Measurements from ENCODE around the gene ATRNL1.

The ATRNL1 gene

DNA sequence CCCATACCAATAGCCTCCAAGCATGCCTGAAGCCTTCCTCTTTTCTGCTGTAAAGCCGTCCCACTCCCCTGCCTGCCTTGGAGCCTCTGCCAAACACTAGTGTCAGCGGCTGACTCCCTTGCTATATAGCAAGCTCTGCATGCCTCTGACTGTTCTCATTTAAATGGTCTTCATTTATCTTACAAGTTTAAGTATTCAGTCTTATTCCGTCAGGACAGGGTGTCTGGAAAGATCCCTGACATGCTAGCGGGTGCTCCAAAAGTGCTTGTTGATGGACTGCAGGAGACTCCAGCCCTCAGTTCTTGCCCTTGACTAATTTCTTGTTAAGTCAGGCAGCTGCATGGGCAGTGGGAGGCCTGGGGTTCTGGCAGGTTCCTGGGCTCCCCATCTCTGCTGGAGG is 881.2 kb downstream of the ATRNL1 start:
- Histone ChIP-seq H3K4me3 (ENCODE audit: insufficient read length, low read depth) (no peak overlapping the region), H3K27me3 (ENCODE audit: insufficient read depth, insufficient read length) (no peaks in the 10 kb centered on the region), H3K36me3 (ENCODE audit: insufficient read depth, insufficient read length, low read length) (no peaks in the 10 kb centered on the region), H3K9ac (ENCODE audit: insufficient read length, low read depth) (no peak overlapping the region), H3K4me1 (ENCODE audit: insufficient read depth, insufficient read length) (no peaks in the 10 kb centered on the region), H3K9me3 (ENCODE audit: insufficient read depth, low read length) (no peaks in the 10 kb centered on the region)
- DNase-seq (ENCODE audit: low read depth, low spot score): no peak
- TF ChIP-seq ZNF274 (IDR thresholded peaks at IDR 0.05; ENCODE audit: low read depth, low read length) (no peak), SUZ12 (IDR thresholded peaks at IDR 0.05; ENCODE audit: extremely low read depth, insufficient read depth, insufficient read length) (no peak), YY1 (IDR thresholded peaks at IDR 0.05; ENCODE audit: insufficient read depth, insufficient read length) (no peak)

DNA sequence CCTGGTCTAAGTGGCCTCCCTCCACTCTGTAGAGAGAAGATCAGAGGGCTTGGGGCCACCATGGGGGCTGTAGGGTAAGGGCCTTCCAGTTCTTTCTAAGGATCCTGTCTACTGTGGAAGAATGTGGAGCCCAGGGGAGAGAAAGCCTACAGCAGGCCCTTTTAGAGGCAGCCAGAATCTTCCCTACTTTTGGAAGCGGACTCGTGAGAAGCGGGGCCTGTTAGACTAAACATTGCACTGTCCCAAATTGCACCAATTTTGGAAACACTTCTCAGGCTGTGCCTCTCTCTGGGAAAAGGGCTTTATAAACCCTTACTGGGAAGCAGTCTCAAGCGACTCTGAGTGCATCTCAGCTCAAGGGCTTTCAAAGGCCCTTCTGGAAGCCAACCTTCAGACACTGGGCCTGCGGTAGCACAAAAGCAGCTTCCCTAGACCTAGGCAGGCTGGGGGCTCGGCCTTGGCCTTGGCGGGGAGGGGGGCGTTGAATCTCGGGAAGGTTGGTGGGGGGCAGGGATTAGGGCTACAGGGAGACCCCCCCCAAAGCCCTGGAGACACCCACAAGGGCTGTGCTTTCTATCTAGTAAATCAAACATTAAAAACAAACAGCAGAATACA is 881.8 kb downstream of the ATRNL1 start:
- no peaks in the 10 kb centered on the region for H3K36me3 ChIP-seq (ENCODE audit: insufficient read depth, insufficient read length, low read length)
- H3K9me3 ChIP-seq (ENCODE audit: insufficient read depth, low read length): no peaks in the 10 kb centered on the region
- no peak overlapping the region for H3K4me3 ChIP-seq (ENCODE audit: insufficient read length, low read depth)
- no peak for DNase-seq (ENCODE audit: low read depth, low spot score)
- no peak overlapping the region for H3K9ac ChIP-seq (ENCODE audit: insufficient read length, low read depth)
- H3K4me1 ChIP-seq (ENCODE audit: insufficient read depth, insufficient read length): no peaks in the 10 kb centered on the region
- no peaks in the 10 kb centered on the region for H3K27me3 ChIP-seq (ENCODE audit: insufficient read depth, insufficient read length)
- no peak for TF ChIP-seq YY1 (IDR thresholded peaks at IDR 0.05; ENCODE audit: insufficient read depth, insufficient read length)
- TF ChIP-seq ZNF274 (IDR thresholded peaks at IDR 0.05; ENCODE audit: low read depth, low read length): no peak
- no peak for TF ChIP-seq SUZ12 (IDR thresholded peaks at IDR 0.05; ENCODE audit: extremely low read depth, insufficient read depth, insufficient read length)

DNA sequence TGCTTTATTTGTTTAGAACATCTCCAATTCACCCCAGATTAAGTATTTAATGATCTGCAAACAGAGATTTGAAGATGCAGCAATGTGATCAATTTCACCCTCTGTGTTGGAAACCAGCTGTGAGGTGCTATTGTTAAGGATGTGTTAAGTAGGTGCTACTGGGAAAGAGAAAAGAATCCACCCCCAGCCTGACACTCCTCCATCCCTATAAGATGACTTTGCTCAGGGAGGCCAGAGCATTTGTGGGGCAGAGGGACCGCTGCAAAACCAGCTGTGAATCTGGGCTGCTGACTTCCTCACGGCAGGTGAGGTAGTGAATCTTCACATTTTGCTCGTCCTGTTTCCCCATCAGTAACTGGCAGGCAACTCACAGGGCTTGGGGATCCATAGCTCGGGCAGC is 882.3 kb downstream of the ATRNL1 start:
- TF ChIP-seq ZNF274 (IDR thresholded peaks at IDR 0.05; ENCODE audit: low read depth, low read length): no peak
- H3K4me3 ChIP-seq (ENCODE audit: insufficient read length, low read depth): no peak overlapping the region
- H3K9ac ChIP-seq (ENCODE audit: insufficient read length, low read depth): no peak overlapping the region
- H3K36me3 ChIP-seq (ENCODE audit: insufficient read depth, insufficient read length, low read length): no peaks in the 10 kb centered on the region
- no peaks in the 10 kb centered on the region for H3K4me1 ChIP-seq (ENCODE audit: insufficient read depth, insufficient read length)
- no peaks in the 10 kb centered on the region for H3K27me3 ChIP-seq (ENCODE audit: insufficient read depth, insufficient read length)
- peak; percentile 18 for DNase-seq (ENCODE audit: low read depth, low spot score)
- no peaks in the 10 kb centered on the region for H3K9me3 ChIP-seq (ENCODE audit: insufficient read depth, low read length)

DNA sequence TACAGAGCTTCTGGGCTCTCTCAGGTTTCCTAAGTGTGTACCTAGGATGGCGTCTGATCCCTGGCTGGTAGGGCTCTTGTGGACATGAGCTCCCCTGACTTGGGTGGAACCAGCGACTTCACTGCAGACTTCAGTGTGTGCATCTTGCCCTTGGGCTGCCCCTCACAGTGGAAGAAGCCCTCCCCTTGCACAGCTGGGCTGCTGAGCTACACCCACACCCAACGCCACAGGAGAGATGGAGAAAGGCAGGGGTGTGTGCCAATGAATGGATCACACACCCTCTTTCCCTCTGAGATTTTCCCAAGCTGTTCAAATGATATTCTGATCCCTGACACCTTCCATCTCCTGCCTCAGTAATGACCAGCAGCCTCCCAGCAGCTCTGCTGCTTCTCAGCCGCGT is 883.2 kb downstream of the ATRNL1 start:
- H3K27me3 ChIP-seq (ENCODE audit: insufficient read depth, insufficient read length): no peaks in the 10 kb centered on the region
- H3K9ac ChIP-seq (ENCODE audit: insufficient read length, low read depth): no peak overlapping the region
- H3K4me1 ChIP-seq (ENCODE audit: insufficient read depth, insufficient read length): no peaks in the 10 kb centered on the region
- no peaks in the 10 kb centered on the region for H3K36me3 ChIP-seq (ENCODE audit: insufficient read depth, insufficient read length, low read length)
- no peaks in the 10 kb centered on the region for H3K9me3 ChIP-seq (ENCODE audit: insufficient read depth, low read length)
- TF ChIP-seq SUZ12 (IDR thresholded peaks at IDR 0.05; ENCODE audit: extremely low read depth, insufficient read depth, insufficient read length) (no peak), ZNF274 (IDR thresholded peaks at IDR 0.05; ENCODE audit: low read depth, low read length) (no peak), YY1 (IDR thresholded peaks at IDR 0.05; ENCODE audit: insufficient read depth, insufficient read length) (no peak)
- DNase-seq (ENCODE audit: low read depth, low spot score): no peak
- no peak overlapping the region for H3K4me3 ChIP-seq (ENCODE audit: insufficient read length, low read depth)

DNA sequence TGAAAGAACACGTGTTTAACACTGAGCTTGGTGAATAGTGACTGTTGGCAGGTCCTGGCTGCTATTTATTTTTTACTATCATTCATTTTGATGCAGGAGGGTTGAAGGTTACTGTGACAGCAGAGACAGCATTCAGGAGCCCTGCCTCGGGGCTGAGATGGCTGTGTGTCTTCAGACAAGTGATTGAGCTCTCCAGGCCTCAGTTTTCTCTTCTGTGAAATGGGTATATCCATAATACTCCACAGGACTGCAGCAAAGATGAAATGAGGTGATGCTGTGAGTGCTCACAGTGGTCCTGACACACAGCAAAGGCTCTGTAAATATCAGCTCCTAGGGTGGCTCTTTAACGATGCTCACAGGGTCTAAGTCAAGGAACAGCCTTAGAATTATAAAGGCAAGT is 884.7 kb downstream of the ATRNL1 start:
- DNase-seq (ENCODE audit: low read depth, low spot score): no peak
- no peak for TF ChIP-seq YY1 (IDR thresholded peaks at IDR 0.05; ENCODE audit: insufficient read depth, insufficient read length)
- no peak for TF ChIP-seq ZNF274 (IDR thresholded peaks at IDR 0.05; ENCODE audit: low read depth, low read length)
- TF ChIP-seq SUZ12 (IDR thresholded peaks at IDR 0.05; ENCODE audit: extremely low read depth, insufficient read depth, insufficient read length): no peak

DNA sequence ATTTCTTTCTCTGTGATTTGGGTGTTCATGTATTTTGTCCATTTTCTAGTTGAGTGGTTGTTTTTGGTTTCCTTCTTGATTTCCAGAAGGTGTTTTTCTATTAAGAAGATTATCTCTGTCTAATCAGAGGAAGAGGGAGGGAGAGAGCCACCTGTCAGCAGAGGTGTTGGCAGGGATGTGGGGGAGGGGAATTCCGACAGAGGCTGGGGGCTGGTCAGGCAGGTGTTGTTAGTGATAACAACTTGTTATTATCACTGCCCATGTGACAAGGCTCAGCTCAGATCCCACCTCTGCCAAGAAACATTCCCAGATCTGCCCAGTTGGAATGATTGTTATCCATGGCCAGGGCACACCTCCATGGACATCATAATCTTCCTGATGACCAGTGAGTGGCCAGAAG is 886.4 kb downstream of the ATRNL1 start:
- H3K4me3 ChIP-seq (ENCODE audit: insufficient read length, low read depth): no peak overlapping the region
- TF ChIP-seq YY1 (IDR thresholded peaks at IDR 0.05; ENCODE audit: insufficient read depth, insufficient read length) (no peak), SUZ12 (IDR thresholded peaks at IDR 0.05; ENCODE audit: extremely low read depth, insufficient read depth, insufficient read length) (no peak), ZNF274 (IDR thresholded peaks at IDR 0.05; ENCODE audit: low read depth, low read length) (no peak)

More for the DNA sequence above, 884.7 kb downstream of the ATRNL1 start:
- Histone ChIP-seq H3K27me3 (ENCODE audit: insufficient read depth, insufficient read length) (no peaks in the 10 kb centered on the region), H3K36me3 (ENCODE audit: insufficient read depth, insufficient read length, low read length) (no peaks in the 10 kb centered on the region), H3K9me3 (ENCODE audit: insufficient read depth, low read length) (no peaks in the 10 kb centered on the region), H3K4me1 (ENCODE audit: insufficient read depth, insufficient read length) (no peaks in the 10 kb centered on the region), H3K4me3 (ENCODE audit: insufficient read length, low read depth) (no peak overlapping the region), H3K9ac (ENCODE audit: insufficient read length, low read depth) (no peak overlapping the region)

DNA sequence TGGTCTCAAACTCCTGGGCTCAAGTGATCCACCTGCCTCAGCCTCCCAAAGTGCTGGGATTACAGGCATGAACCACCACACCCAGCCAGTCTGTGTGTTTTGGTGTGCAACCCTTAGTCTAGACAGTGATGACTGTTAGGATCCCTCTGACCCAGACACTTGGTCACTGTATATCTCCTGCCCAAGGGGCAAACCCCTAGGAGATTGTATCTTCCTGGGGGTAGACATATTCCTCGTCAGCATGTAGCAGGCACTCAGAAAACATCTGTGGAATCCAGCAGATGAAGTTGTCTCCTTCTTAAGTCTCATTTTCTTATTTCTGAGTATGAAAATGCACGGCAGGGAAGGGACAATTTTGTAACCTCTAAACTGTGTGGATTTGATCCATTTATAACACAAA is 887.3 kb downstream of the ATRNL1 start:
- no peak for DNase-seq (ENCODE audit: low read depth, low spot score)
- Histone ChIP-seq H3K9me3 (ENCODE audit: insufficient read depth, low read length) (no peaks in the 10 kb centered on the region), H3K27me3 (ENCODE audit: insufficient read depth, insufficient read length) (no peaks in the 10 kb centered on the region), H3K9ac (ENCODE audit: insufficient read length, low read depth) (no peak overlapping the region), H3K4me3 (ENCODE audit: insufficient read length, low read depth) (no peak overlapping the region), H3K36me3 (ENCODE audit: insufficient read depth, insufficient read length, low read length) (no peaks in the 10 kb centered on the region), H3K4me1 (ENCODE audit: insufficient read depth, insufficient read length) (no peaks in the 10 kb centered on the region)
- no peak for TF ChIP-seq ZNF274 (IDR thresholded peaks at IDR 0.05; ENCODE audit: low read depth, low read length)
- TF ChIP-seq YY1 (IDR thresholded peaks at IDR 0.05; ENCODE audit: insufficient read depth, insufficient read length): no peak
- no peak for TF ChIP-seq SUZ12 (IDR thresholded peaks at IDR 0.05; ENCODE audit: extremely low read depth, insufficient read depth, insufficient read length)

More for the DNA sequence above, 886.4 kb downstream of the ATRNL1 start:
- no peaks in the 10 kb centered on the region for H3K36me3 ChIP-seq (ENCODE audit: insufficient read depth, insufficient read length, low read length)
- H3K27me3 ChIP-seq (ENCODE audit: insufficient read depth, insufficient read length): no peaks in the 10 kb centered on the region
- H3K9ac ChIP-seq (ENCODE audit: insufficient read length, low read depth): no peak overlapping the region
- no peak for DNase-seq (ENCODE audit: low read depth, low spot score)
- no peaks in the 10 kb centered on the region for H3K4me1 ChIP-seq (ENCODE audit: insufficient read depth, insufficient read length)
- no peaks in the 10 kb centered on the region for H3K9me3 ChIP-seq (ENCODE audit: insufficient read depth, low read length)

All from NT2/D1 (cell line).